OCI-M1 (cell line): Measurements from ENCODE around the gene KCNJ6.
"Not testable (repeated sequence)": the region's sequence is repeated elsewhere in the genome, so short reads cannot be mapped to it uniquely, and the experiment has no call there.

Experiments used
- DNase-seq: peaks from one replicate; lab custom pipeline; 2025; lab: John Stamatoyannopoulos, UW

KCNJ6 gene

GRCh38 chr21:37916310-37917051 lies at the start of gene KCNJ6:
TSS of gene KCNJ6 (minus strand) at chr21:37916457. CDS start at chr21:37840682, 75,775 bp downstream.
- no peak for DNase-seq

- DNase-seq, result no peak
Measured at GRCh38 chr21:37965088-37965805, 49.0 kb upstream of the KCNJ6 start.

GRCh38 chr21:37958537-37958936 lies 42.3 kb upstream of the KCNJ6 start:
- DNase-seq, result no peak

- DNase-seq, result no peak
Measured at GRCh38 chr21:37956772-37957171, 40.5 kb upstream of the KCNJ6 start.

- DNase-seq, result no peak
Measured at GRCh38 chr21:37945036-37945435, 28.8 kb upstream of the KCNJ6 start.

GRCh38 chr21:37944496-37944895 lies 28.2 kb upstream of the KCNJ6 start:
- DNase-seq, result no peak

- DNase-seq, result no peak
Measured at GRCh38 chr21:37940691-37941090, 24.4 kb upstream of the KCNJ6 start.

- DNase-seq, result no peak
Measured at GRCh38 chr21:37939838-37940237, 23.6 kb upstream of the KCNJ6 start.

GRCh38 chr21:37939251-37939650 lies 23.0 kb upstream of the KCNJ6 start:
- DNase-seq, result no peak

GRCh38 chr21:37937668-37938067 lies 21.4 kb upstream of the KCNJ6 start:
- DNase-seq, result no peak

- DNase-seq, result no peak
Measured at GRCh38 chr21:37936010-37936785, 19.9 kb upstream of the KCNJ6 start.

GRCh38 chr21:37932936-37933335 lies 16.7 kb upstream of the KCNJ6 start:
- no peak for DNase-seq

GRCh38 chr21:37927711-37928110 lies 11.5 kb upstream of the KCNJ6 start:
- DNase-seq, result no peak

GRCh38 chr21:37921091-37921490 lies 4.8 kb upstream of the KCNJ6 start:
- no peak for DNase-seq

- DNase-seq, result not testable (repeated sequence)
Measured at GRCh38 chr21:37920302-37920701, 4.0 kb upstream of the KCNJ6 start.

- no peak for DNase-seq
Measured at GRCh38 chr21:37917612-37918011, 1.4 kb upstream of the KCNJ6 start.

GRCh38 chr21:37915941-37916309 lies 332 bp downstream of the KCNJ6 start:
- DNase-seq, result no peak

GRCh38 chr21:37915497-37915911 lies 753 bp downstream of the KCNJ6 start:
- no peak for DNase-seq

GRCh38 chr21:37912616-37913015 lies 3.6 kb downstream of the KCNJ6 start:
- no peak for DNase-seq

GRCh38 chr21:37909936-37910335 lies 6.3 kb downstream of the KCNJ6 start:
- DNase-seq, result no peak

GRCh38 chr21:37908691-37909090 lies 7.6 kb downstream of the KCNJ6 start:
- no peak for DNase-seq

- no peak for DNase-seq
Measured at GRCh38 chr21:37907076-37907475, 9.2 kb downstream of the KCNJ6 start.

- DNase-seq, result no peak
Measured at GRCh38 chr21:37905291-37905690, 11.0 kb downstream of the KCNJ6 start.
